Measurements from ENCODE around the gene LHX6. TPM values are rescaled to one million over a fixed set of nuclear protein-coding genes. Genes with fewer than 3 reads are reported as not detected.

LHX6 gene
- total and polyA plus RNA-seq, 2 experiments from 2014 or later, result 1.0 to 1.2 TPM

GRCh38 chr9:122159026-122159924, 69.5 kb downstream of the LHX6 start, which contains the start of the genes MORN5 and NDUFA8 (continued):
- TF ChIP-seq ZNF462 (CRISPR knock-in tag; IDR thresholded peaks at IDR 0.05), result no peak
- no peak for TF ChIP-seq JUNB (IDR thresholded peaks at IDR 0.05; ENCODE audit: unreplicated experiment)

- H3K27me3 ChIP-seq (ENCODE audit: insufficient read depth), result no peaks in the 10 kb centered on the region
- Mint-ChIP-seq H3K27me3 (ENCODE audit: insufficient read depth, low read depth, poor library complexity) (peaks cover 5% of the 10 kb centered on the region), H3K4me3 (peak overlapping the region; percentile 36), H3K27ac (no peak overlapping the region), H3K4me1 (peaks cover 7% of the 10 kb centered on the region; the same call in 2 of the 3 replicates), H3K36me3 (ENCODE audit: low read depth) (peaks cover 4% of the 10 kb centered on the region; the same call in 1 of the 3 replicates), H3K9me3 (peaks cover 10% of the 10 kb centered on the region)
- peaks cover 50% of the 10 kb centered on the region for H3K79me2 ChIP-seq (replicated peaks; ENCODE audit: insufficient read depth)
- no peaks in the 10 kb centered on the region for H3K9me2 ChIP-seq (ENCODE audit: insufficient read depth)
- no peaks in the 10 kb centered on the region for H3F3A ChIP-seq (replicated peaks; ENCODE audit: low read depth)
- peak; percentile 71 for DNase-seq (ENCODE audit: low spot score)
- peak; percentile 74 for ATAC-seq
- H3K27ac ChIP-seq (ENCODE audit: low read depth), result no peak overlapping the region
- peaks cover 11% of the 10 kb centered on the region for H4K20me1 ChIP-seq (replicated peaks; ENCODE audit: insufficient read depth)
- no peak overlapping the region for H3K4me3 ChIP-seq
- H3K36me3 ChIP-seq (ENCODE audit: insufficient read depth), result no peaks in the 10 kb centered on the region
- TF ChIP-seq, protein P1, sequence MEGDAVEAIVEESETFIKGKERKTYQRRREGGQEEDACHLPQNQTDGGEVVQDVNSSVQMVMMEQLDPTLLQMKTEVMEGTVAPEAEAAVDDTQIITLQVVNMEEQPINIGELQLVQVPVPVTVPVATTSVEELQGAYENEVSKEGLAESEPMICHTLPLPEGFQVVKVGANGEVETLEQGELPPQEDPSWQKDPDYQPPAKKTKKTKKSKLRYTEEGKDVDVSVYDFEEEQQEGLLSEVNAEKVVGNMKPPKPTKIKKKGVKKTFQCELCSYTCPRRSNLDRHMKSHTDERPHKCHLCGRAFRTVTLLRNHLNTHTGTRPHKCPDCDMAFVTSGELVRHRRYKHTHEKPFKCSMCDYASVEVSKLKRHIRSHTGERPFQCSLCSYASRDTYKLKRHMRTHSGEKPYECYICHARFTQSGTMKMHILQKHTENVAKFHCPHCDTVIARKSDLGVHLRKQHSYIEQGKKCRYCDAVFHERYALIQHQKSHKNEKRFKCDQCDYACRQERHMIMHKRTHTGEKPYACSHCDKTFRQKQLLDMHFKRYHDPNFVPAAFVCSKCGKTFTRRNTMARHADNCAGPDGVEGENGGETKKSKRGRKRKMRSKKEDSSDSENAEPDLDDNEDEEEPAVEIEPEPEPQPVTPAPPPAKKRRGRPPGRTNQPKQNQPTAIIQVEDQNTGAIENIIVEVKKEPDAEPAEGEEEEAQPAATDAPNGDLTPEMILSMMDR (conservative IDR thresholded peaks at IDR 0.05; ENCODE audit: low read depth in 2 of 2), result peak; percentile 55 to 63
- no peak for TF ChIP-seq REST (IDR thresholded peaks at IDR 0.05; ENCODE audit: unreplicated experiment)
- no peak overlapping the region for H3K4me2 ChIP-seq
- H2AFZ ChIP-seq, result no peak overlapping the region
- peaks cover 11% of the 10 kb centered on the region; the same call in 1 of the 2 replicates for H3K4me1 ChIP-seq (ENCODE audit: insufficient read depth)
Observed at GRCh38 chr9:122158202-122158601, 70.6 kb downstream of the LHX6 start.

Data from GM23338 (cell line).